ENCODE measurements around the gene FSIP2.

The FSIP2 gene

DNA sequence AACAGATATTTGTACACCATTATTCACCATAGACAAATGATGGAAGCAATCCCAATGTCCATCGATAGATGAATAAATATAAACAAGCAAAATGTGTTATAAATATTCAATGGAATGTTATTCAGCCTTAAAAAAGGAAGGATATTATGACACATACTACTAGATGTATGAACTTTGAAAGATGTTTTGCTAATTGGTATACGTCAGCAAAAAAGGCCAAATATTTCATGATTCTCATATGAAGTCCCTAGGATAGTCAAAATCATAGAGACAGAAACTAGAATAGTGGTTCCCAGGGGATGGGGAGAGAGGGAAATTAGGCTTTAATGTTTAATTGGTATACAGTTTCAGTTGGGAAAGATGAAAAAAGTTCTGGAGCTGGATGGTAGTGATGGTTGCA lies 85.2 kb downstream of the FSIP2 start:
- DNase-seq (ENCODE audit: low read depth) = no peak
- no peak overlapping the region for H3K4me3 ChIP-seq (ENCODE audit: low read depth, low read length)
- TF ChIP-seq, protein P1, sequence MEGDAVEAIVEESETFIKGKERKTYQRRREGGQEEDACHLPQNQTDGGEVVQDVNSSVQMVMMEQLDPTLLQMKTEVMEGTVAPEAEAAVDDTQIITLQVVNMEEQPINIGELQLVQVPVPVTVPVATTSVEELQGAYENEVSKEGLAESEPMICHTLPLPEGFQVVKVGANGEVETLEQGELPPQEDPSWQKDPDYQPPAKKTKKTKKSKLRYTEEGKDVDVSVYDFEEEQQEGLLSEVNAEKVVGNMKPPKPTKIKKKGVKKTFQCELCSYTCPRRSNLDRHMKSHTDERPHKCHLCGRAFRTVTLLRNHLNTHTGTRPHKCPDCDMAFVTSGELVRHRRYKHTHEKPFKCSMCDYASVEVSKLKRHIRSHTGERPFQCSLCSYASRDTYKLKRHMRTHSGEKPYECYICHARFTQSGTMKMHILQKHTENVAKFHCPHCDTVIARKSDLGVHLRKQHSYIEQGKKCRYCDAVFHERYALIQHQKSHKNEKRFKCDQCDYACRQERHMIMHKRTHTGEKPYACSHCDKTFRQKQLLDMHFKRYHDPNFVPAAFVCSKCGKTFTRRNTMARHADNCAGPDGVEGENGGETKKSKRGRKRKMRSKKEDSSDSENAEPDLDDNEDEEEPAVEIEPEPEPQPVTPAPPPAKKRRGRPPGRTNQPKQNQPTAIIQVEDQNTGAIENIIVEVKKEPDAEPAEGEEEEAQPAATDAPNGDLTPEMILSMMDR (conservative IDR thresholded peaks at IDR 0.05; ENCODE audit: low read depth, low read length) = no peak

DNA sequence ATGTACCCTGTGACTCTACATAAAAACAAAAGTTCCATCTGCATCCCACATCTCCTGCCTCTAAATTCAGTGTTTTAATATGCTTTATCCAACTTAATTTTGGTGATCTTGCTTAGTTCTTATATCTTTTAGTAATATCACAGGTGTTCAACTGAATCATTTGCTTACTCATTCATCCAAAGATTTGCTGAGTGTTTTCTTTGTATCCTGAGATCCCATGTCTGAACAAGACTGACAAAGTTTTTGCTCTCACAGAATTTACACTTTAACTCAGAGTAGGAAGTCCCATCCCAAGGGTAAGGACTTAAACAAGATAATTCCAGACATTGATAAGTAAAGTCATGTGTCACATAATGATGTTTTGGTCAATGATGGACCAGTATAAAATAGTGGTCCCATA lies 87.0 kb downstream of the FSIP2 start:
- TF ChIP-seq, protein P1 (conservative IDR thresholded peaks at IDR 0.05; ENCODE audit: low read depth, low read length) = no peak
- DNase-seq (ENCODE audit: low read depth) = no peak
- no peak overlapping the region for H3K4me3 ChIP-seq (ENCODE audit: low read depth, low read length)

DNA sequence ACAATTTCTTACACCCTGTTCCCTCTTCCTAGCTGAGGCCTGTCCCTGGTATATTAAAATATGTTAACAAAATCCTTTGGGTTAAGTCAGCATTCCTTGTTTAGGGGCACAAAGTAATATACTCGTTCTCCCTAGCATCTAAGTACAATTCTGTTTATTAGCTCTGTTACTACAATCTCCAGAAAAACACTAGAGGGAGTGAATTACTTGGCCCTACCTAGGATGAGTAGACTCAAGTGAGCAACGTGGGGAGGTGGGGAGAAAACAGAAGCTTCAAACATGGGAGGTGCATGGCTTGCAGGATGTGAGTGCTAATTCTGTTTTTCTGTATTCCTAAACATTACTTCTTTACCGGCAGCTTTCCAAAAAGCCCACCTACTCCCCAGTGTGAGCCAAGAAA lies 89.7 kb downstream of the FSIP2 start:
- DNase-seq (ENCODE audit: low read depth) = no peak
- TF ChIP-seq, protein P1 (conservative IDR thresholded peaks at IDR 0.05; ENCODE audit: low read depth, low read length) = no peak
- H3K4me3 ChIP-seq (ENCODE audit: low read depth, low read length) = no peak overlapping the region

DNA sequence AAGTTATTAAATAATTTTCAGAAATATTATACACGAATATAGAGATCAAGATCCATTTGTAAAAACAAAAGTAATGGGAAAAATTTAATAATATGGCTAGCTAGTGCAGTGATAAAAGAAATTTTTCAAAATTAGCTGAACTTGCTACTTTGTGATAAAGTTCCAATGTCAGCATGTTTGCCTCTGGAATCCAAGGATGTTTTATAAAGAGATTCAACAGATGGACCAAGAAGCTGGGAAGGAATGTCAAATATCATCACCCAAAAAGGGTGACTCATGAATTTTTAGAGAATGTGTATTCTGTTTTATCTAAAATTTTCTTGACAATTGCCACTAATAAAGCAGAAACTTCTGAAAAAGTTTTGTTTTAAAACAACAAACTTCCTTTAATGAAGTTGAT lies 95.3 kb downstream of the FSIP2 start:
- TF ChIP-seq, protein P1 (conservative IDR thresholded peaks at IDR 0.05; ENCODE audit: low read depth, low read length) = no peak
- no peak for DNase-seq (ENCODE audit: low read depth)
- H3K4me3 ChIP-seq (ENCODE audit: low read depth, low read length) = no peak overlapping the region

DNA sequence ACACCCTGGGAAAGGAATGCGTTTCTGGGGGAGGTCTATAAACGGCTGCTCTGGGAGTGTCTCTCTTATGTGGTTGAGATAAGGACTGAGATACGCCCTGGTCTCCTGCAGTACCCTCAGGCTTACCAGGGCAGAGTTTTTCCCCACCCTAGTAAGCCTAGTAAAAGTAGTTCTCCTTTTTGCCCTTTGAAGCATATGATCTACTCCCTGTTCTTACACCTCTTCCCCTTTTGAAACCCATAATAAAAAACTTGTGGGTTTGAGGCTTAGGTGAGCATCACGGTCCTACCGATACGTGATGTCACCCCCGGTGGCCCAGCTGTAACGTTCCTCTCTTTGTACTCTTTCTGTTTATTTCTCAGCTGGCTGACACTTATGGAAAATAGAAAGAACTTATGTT lies 97.4 kb downstream of the FSIP2 start:
- TF ChIP-seq, protein P1 (conservative IDR thresholded peaks at IDR 0.05; ENCODE audit: low read depth, low read length) = no peak
- DNase-seq (ENCODE audit: low read depth) = no peak
- H3K4me3 ChIP-seq (ENCODE audit: low read depth, low read length) = no peak overlapping the region

DNA sequence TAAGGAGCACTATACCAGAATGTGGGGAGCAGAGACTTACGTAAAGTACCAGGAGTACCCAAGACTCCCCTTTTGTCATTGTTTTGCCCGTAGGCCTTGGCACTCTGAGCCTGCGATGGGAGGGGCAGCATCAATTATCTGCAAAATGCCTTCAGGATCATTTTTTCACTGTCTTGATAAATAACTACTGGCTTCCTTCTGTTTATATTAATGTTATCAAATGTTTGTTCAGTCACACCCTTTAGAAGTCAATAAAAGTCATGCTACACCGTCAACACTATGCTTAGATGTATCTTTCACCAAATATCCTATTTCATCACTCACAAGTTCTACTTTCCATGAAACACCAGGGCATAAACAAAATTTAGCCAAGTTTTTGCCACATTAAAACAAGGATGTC lies 116.3 kb downstream of the FSIP2 start:
- DNase-seq (ENCODE audit: low read depth) = no peak
- TF ChIP-seq, protein P1 (conservative IDR thresholded peaks at IDR 0.05; ENCODE audit: low read depth, low read length) = no peak
- no peak overlapping the region for H3K4me3 ChIP-seq (ENCODE audit: low read depth, low read length)

DNA sequence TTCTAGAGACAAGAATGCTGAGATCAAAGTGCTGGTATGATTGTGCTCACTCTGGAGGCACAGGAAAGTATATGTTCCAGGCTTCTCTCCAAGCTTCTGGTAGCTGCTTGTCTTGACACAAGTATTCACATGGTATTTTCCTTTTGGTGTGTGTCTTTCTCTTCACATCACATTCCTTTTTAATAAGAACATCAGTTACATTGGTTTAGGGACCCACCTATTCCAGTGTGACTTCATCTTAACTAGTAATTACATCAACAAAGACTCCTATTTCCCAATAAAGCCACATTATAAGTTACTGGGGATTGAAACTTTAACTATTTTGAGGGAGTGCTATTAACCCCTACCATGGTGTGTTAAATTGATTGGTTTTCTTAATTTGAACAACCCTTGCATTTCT lies 119.1 kb downstream of the FSIP2 start:
- DNase-seq (ENCODE audit: low read depth) = peak; percentile 4
- no peak overlapping the region for H3K4me3 ChIP-seq (ENCODE audit: low read depth, low read length)
- TF ChIP-seq, protein P1 (conservative IDR thresholded peaks at IDR 0.05; ENCODE audit: low read depth, low read length) = no peak
